DMS114 treated with DMSO at 0.1 percent for 48 hours (cell line): ENCODE measurements around the gene NR2F6.

Experiments used
- DNase-seq: peaks from one replicate; lab custom pipeline; 2025; ENCODE audit not compliant: unreplicated experiment; lab: John Stamatoyannopoulos, UW

NR2F6 gene

DNA sequence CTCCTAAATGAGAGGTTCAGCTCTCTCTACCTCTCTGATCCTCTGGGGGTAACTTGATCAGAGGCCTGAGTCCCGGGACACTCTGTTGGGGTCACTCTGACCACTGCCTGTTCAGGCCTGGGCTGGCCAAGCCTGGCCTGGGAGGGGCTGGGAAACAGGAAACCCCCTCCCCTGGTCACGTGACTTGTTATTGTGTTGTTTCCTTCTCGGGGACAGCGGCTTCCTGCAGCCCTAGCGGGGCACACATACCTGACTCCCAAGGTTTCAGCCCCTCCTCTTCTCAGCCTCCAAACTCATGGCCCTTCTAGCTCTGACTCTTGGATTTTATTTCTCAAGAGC lies 18.9 kb upstream of the NR2F6 start, which contains the start of gene USHBP1:
TSS of gene USHBP1 (minus strand) at position 105 of the 339 bp plus-strand sequence. CDS start 446 bp downstream, outside the sequence.
- DNase-seq, result no peak

DNA sequence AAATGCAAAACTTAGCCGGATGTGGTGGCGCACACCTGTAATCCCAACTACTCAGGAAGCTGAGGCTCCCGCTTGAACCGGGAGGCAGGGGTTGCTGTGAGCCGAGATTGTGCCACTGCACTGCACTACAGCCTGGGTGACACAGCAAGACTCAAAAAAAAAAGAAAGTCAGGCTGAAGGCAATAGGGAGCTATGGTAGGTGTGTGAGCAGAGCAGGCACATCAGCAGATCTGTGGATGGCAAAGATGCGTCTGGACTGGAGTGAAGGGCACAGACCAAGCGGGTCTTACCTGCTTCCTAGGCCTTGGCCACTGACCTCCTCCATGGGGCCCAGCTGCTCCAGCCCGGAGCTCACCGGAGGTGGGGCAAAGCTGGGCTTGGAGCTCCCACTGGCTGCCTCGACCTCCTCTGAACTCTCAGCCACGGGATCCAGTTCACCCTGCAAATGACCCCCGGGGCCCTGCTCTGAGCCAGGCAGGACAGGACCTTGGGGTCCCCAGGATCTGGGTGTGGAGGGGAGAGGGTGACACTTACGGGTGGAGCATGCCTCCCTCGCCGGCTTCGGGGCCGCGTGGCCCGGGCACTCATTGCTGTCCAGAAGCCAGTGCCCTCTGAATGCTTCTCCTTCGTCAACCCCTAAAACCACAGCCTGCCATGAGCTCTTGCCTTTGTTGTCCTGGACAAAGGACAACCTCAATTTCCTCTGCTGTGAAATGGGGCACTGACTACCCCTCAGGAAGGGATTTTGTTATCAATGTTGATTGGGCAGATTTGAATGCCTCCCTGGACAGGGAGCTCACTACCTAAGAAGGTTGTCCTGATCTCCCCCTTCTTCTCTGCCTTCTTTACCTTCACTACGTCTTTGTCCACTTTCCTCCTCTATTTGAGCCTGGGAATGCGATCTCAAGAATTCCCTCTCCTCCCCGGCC lies 18.3 kb upstream of the NR2F6 start:
- DNase-seq, result no peak

DNA sequence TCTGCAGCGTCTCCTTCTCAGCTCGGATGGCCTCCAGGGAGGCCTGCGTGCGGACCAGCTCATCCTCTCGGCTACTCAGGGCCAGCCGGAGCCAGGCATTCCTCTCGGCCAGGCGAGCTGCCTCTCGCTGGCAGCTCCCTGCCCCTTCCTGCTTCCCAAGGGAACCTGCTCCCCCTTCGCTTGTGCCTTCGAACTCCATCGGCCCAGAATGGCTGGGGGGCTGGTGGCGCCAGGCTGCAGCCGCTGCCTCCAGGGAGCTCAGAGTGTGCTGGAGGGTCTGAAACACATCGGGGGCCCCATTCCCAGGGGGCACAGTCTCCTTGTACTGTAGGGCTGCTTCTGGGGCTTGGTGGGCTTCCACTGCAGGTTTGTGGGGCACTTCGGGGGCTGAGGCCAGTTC lies 16.8 kb upstream of the NR2F6 start:
- DNase-seq, result no peak

DNA sequence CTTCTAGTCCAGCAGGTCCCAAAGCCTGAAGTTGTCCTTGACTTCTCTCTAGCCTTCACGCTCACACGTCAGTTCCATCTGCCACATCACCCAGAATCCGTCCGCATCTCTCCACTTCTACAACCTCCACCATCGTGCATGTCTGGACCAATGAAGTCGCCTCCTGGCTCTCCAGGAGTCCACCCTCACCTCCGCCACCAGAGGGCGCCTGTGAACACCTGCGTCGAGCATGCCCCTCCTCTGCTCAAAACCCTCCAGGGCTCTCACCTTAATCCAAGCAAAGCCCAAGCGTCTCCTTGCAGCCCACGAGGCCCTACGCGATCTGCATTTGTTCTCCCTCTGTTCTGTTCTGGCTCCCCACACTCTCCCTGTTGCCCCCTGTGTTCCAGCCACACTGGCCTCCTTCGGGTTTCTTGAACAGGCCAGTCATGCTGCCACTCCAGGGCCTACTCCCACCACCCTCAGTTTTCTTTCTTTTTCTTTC lies 15.2 kb upstream of the NR2F6 start:
- no peak for DNase-seq

DNA sequence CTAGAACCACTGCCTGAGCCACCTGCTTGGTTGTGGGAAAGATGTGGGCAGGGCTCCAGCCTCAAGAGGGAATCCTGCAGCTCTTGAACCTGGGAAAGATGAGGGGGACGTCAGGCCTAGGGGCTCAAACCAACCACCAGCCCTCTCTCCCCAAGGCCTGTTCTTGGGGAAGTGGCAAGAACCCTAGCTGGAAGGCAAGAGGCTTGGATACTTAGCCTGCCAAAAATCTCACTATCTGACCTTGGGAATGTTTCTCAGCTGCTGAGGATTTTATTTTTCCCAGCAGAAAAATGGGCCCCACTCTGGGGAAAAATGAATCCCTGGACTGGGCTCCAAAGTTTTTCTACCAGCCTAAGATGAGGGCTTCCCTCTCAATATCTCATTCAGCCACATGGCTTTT lies 14.2 kb upstream of the NR2F6 start:
- no peak for DNase-seq

DNA sequence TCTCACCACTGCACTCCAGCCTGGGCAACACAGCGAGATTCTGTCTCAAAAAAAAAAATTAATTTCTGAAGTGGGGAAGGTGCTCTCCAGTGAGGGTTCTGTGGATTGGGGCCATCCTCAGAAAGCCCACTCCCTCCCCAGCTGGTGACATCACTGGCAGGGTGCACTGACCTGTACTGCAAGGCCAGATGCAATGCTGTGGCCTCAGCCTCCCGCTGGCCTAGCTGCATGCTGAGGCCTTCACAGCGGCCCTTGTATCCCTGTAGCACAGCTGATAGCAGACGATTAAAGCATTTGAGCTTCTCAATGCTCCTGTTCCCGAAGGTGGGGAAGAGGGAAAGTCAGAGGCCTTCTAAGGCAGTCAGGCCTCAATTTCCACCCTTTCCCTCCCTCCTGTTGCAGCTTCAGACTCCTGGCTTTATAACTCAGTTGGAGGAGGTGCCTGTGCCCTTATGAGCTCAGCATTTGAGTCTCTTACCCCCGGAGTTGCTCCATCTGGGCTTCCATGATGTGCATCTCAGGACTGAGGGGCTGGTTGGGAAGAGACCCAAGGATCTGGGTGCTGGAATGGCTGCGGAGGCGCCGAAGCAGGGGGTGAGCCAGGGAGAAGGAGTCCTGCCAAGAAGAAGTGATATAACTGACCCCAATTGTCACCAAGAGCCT lies 13.5 kb upstream of the NR2F6 start:
- DNase-seq, result no peak

DNA sequence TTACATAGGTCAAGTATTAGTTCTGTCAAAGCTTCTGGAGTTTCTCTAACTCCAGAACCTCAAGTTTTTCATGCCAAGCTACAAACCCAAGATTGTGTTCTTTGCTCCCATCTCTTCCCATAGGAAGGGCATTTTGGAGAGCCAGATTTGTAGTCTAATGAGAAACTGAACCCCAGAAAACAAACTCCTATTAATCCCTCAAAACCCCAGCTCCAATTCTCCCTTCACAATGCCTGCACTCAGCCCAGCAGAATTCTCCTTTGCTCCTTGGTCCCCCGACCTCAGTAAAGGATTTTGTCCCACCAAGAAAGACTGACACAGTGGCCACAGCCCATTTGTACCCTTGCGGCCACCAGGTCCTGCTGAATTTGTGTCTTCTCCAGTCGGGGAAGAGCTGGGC lies 10.4 kb upstream of the NR2F6 start:
- no peak for DNase-seq

DNA sequence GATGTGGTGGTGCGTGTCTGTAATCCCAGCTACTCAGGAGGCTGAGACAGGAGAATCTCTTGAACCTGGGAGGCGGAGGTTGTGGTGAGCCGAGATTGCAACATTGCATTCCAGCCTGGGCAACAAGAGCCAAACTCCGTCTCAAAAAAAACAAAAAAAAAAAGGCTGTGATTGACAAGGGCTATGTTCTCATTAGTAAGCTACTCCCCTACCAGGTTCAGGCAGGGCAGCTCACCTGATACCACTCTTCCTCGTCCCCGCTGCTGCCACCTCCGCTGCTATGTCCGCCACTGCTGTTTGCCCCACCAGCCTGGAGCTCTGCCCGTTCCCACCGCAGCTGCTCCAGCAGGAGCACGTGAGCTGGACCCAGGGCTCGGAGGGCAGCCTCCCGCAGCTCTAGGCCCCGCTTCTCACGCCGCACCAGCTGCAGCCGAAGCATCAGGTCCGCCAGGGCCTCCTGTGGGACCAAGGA lies 9.5 kb upstream of the NR2F6 start:
- no peak for DNase-seq

DNA sequence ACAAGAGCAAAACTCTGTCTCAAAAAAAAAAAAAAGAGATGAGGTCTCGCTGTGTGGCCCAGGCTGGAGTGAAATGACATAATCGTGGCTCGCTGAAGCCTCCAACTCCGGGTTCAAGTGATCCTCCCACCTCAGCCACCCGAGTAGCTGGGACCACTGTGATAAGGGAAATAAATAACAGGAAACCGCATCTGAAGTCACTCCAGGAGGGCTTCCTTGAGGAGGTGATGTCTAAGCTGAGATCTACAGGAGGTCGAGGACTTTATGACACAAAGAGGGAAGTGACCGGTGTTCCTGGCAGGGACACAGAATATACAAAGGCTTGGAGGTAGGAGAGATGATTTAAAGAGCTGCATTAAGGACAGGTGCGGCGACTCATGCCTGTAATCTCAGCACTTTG lies 8.9 kb upstream of the NR2F6 start:
- no peak for DNase-seq

DNA sequence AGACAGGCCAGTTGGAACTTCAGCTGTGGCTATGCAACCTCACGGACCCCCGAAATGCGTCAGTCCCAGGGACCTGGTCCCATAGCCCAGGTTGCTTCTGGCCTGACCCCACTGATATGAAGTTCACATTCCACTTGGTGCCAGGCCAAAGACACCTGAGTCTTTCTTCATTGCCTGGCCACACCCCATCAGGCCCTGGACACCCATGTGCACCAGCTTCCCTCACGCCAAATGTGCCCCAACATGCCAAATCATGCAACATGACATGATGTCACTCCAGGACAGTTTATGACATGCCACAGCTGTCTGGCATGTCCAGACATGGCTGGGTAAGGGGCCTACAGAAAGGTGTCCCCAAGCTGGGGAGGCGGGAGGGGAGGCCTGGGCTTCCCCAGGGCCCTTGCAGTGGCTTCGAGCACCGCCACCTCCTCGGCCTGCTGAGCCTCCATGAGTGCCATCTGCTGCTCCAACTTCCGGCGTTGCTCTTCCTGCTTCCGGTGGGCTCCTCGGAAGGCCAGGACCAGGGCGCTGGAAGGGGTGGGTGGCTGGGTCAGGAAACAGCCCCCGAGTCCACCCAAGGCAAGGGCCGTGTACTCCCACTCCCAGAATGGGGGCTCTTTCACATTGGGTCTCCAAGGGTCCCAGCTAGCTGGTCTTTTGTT lies 4.3 kb upstream of the NR2F6 start:
- DNase-seq, result no peak

DNA sequence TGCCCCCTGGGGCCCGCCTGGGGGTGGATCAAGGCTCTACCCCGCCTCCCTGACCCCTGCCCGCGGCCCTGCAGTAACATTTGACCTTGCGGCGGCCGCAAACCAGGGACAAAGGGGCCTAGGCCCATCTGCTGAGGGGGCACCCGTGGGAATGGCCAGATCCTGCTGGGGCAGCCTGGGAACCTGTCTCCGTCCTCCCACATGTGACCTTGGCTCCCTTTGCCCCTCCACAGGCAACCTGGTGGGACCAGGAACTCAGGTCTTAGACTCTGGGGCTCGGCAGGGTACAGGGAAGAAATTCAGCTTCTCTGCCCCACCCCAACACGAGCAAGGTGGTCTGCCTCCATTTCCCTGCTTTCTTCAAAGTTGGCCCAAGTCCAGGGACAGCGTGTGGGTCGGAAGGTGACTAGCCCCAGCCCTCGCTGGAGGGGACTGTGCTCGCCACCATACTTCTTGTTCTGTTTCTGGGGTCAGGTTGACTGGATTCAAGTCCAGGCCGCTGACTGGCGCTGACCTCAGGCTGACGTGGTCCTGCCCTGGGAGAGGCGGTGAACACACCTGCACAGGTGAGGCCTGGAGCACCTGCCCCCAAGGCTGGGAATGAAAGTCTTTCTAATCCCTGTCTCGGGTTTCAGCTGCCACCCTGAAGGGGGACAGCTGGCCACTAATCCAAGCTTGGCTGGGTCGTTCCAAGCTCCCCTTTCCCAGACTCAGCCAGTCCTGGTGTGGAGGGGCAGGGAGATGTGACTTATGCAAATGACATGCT lies 2.5 kb upstream of the NR2F6 start:
- DNase-seq, result no peak

DNA sequence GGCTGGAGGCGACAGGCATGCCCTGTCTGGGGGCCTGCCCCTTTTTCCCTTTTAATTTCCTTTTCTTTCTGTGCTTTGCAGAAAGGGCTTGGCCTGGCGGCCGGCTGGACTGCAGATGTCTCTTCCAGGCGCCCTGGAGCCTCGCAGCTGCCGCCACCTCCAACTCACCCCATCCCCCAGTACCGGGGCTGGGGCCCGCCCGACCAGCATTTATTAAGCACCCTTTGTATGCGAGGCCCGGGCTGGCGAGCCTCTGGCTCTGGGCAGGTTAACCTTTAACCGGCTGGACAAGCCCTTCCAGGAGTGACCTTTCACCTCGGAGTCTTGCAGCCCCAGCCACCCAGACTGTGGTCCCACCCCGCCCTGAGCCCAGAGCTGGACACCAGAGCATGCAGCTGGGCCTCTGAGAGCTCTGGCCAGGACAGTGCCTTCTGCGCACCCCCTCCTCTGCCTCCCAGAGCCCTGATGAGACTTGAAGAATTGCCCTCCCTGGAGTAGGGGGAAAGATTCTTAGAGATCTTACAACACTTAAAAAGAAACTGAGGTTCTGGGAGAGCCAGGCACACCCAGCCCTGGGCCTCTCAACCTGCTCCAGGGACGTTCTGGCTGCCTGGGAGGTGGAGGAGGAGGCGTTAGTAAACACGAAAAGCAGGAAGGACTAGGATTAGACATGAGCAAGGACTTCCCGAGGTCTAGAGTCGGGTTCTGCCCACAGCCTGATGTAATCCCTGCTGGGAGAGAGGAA lies 1.1 kb upstream of the NR2F6 start:
- no peak for DNase-seq

DNA sequence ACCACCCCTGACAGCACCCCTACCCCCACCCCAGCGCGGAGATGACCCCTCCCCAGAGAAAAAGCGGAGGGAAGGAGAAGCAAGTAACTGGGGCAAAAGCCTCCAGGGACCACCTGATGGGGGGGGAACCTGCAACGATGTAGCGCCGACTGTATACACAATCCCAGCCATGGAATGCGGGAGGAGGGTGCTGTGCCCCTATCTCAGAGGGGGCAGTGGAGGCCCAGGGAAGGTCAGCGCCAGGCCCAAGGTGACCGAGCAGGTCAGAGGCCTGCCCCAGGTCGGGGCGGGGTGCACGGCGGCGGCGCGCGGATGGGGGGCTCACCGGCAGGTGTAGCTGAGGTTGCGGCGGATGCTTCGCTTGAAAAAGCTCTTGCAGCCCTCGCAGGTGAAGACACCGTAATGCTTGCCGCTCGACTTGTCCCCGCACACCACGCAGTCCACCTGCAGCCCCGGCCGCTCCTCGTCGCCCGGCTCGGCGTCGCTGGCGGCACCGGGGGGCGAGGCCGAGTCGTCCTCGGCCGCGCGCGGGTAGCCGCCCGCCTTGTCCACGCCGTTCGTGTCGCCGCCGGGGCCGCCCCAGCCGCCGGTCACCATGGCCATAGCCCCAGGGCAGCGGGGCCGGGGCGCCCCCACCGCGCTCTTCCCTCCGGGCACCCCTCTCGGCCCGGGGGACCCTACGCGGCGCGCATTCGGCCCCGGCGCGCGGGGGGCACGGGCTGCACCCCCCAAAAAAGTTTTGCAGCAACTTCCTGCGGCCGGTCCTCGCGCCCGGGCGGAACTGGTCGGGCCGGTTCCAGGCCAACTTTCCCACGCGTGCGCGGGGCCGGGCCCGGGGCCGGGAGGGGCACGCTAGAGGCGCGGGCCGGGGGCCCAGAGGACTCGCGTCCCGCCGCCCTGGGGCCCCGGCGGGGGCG lies 843 bp downstream of the NR2F6 start:
- no peak for DNase-seq

DNA sequence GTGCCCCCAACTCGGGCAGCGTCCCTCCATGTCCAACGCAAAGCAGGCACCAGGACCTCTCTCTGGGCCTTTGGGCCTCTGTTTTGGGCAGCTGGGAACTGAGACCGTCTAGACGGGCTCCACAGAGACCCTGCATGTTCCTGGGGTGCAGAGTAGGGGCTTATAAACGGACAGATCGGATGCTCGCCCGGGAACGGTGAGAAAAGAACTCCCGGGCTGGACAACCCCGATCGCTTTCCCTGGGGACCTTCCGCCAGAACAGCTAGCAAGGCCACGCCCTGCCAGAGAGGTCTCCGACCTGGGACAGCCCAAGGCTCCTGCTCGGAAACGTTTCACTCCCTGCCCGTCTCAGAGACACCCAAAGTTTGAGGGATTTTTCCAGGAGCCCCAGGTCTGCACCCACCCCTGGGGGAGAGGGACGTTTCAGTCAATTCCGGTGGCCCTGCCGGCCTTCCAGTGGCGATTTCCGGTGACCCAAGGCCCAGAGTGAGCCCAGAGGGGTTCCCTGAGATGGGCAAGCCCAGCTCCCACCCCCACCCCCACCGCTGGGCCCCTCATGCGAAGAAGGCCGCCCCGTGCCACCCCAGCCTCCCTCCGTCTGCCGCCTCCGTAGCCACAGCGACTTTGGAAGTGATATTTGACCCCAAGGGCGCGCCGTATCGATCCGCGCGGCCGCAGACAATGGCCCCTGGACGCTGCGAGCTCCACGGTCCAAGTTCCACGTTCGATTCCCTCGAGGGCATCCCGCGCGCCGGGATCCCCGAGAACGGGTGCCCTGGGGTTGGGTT lies 1.7 kb downstream of the NR2F6 start:
- DNase-seq, result no peak

DNA sequence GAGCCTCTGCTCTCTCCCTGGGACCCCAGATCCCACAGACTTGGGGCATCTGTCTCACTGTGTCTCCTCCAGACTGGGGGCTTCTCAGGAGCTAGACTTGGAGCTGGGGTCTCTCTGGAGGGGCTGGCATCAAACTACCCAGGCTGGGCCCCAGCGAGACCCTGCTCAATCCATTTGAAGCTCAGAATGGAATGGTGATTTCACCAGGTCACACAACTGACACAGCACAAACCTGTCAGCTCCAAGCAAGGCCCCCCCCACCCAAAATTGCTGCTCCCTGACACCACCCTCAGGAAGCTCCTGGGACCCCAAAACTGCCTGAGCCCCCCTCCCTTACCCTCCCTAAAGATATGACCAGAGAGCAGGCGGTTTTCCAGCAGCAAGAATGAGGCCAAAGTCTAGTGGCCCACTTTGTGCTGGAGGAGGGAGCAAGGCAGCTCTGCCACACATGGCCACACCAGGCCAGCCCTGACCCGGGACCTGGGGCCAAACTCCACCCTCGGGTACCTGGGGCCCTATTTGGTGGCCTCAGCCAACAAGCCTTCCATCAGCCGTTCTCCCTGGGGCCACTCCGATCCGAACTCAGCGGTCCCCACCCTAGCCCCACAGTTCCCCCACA lies 2.4 kb downstream of the NR2F6 start:
- no peak for DNase-seq

DNA sequence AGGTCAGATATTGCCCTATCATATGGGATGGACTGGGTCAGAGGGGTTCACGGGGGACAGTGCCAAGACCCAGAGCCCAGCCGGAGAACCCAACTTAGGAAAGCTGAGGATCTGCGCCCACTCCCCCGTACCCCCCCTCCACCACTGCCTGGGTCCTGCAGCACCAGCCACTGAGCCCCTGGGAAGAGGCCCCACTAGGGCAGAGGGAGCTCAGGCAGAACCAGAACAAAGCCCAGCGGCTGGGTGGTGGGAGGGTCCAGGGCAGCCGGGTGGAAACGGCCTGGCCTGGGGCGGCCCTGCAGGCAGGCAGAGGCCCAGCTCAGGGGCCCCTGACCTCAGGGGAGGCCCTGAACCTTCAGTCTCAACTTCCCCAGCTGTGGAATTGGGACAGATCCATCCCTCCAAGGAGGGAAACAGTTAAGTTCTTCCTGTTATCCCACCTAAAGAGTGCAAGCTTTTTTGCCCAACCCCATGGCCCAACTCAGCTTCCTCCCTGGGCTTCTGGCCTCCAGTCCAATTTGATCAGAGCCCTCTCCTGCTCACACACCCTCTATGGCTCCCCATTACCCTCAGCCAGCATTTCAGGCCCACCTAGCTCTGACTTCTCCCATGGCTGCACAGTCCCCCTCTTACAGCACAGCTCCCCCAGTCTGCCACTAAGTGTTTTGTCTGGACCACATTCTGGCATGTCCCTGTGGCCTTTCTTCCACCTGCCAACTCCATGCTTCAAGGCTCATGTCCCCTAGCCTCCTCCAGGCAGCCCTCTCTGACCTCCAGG lies 3.1 kb downstream of the NR2F6 start:
- no peak for DNase-seq

DNA sequence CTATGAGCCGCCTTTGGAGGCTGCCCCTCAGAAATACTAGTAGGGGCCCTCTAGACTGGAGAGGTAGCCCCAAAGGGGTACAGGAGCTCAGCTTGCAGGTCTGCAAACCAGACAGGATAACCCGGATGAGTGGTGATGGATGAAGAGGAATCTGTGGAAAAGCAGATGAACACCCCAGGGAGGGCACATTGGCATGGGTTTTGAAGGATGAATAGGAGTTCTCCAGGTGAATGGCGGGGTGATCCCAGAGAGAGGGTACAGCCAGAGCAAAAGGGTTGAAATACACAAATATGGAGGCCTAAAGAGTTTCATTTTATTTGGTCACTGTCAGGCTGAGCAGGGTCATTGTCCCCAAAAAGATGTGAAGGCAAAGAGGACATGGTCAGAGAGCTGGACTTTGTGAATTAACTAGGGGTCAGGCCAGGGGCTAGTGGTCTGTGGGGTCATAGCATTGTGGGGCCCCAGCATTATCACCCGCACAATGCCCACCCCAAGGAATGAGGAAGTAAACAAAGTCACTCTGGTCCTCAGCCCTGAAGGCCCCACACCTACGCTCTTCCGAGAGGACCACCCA lies 4.8 kb downstream of the NR2F6 start:
- DNase-seq, result no peak
